Small intestine (tissue), 7 donors: Measurements from ENCODE around the gene AOPEP. TPM values are rescaled to one million over a fixed set of nuclear protein-coding genes. Genes with fewer than 3 reads are reported as not detected.
"Not testable (repeated sequence)": the region's sequence is repeated elsewhere in the genome, so short reads cannot be mapped to it uniquely, and the experiment has no call there.

Experiments used
- DNase-seq, 2 donors: peaks; one replicate each; pipeline versions ENCODE4 v3.0.0 to v3.0.0-alpha.2; 2013
- FAIRE-seq: peaks from 2 replicates; lab custom pipeline; 2012; peaks lifted over from hg19 to GRCh38; lab: Jason Lieb, UNC
- H3K27ac ChIP-seq, 3 donors: one replicate each; pipeline ENCODE4 v1.5.1; 2013; ENCODE audit warnings: low read length in 2 of 3, mild to moderate bottlenecking in 2 of 3, control low read depth in 1 of 3, inconsistent platforms in 1 of 3, low read depth in 1 of 3, moderate library complexity in 1 of 3
- H3K27me3 ChIP-seq, 3 donors: one replicate each; pipeline ENCODE4 v1.6.1; 2013; ENCODE audit warnings: low read length in 3 of 3, inconsistent platforms in 1 of 3; ENCODE audit not compliant: control insufficient read depth in 3 of 3, insufficient read depth in 3 of 3
- H3K36me3 ChIP-seq, 3 donors: one replicate each; pipeline ENCODE4 v1.6.1; 2013; ENCODE audit warnings: low read length in 3 of 3, inconsistent platforms in 1 of 3, low read depth in 1 of 3, mild to moderate bottlenecking in 1 of 3, moderate library complexity in 1 of 3; ENCODE audit not compliant: control insufficient read depth in 3 of 3, insufficient read depth in 2 of 3
- H3K4me1 ChIP-seq, 3 donors: one replicate each; pipeline ENCODE4 v1.6.1; 2013; ENCODE audit warnings: low read length in 2 of 3, inconsistent platforms in 1 of 3, low read depth in 1 of 3, mild to moderate bottlenecking in 1 of 3, moderate library complexity in 1 of 3; ENCODE audit not compliant: control insufficient read depth in 3 of 3, insufficient read depth in 2 of 3
- H3K4me3 ChIP-seq, 3 donors: one replicate each; pipeline ENCODE4 v1.5.1; 2013; ENCODE audit warnings: low read length in 3 of 3, control low read depth in 1 of 3, inconsistent platforms in 1 of 3, low read depth in 1 of 3, mild to moderate bottlenecking in 1 of 3, moderate library complexity in 1 of 3
- H3K9me3 ChIP-seq, 2 donors: one replicate each; pipeline ENCODE4 v1.6.1; 2013; ENCODE audit warnings: low read depth in 1 of 2, low read length in 1 of 2; ENCODE audit not compliant: control insufficient read depth in 2 of 2, insufficient read depth in 1 of 2
- WGBS, 3 donors: extraction: QIAGEN DNeasy Blood & Tissue Kit; methylation state at CpG; one replicate each; pipeline ENCODE4 v1.1.7; 2013; 5-methylcytosine and 5-hydroxymethylcytosine counted together
- polyA plus RNA-seq, 4 donors: library from polyadenylated mRNA; stranded (reverse) in 3 of 4; unstranded in 1 of 4; fragments of 200-250 nt in 3 of 4; fragments of 120-200 nt in 1 of 4; gene quantifications; one replicate each; pipeline versions ENCODE4 v1.2.1 to v1.2.3, GENCODE V29; 2013
- donor health status: healthy with polysubstance abuse.
- donor health status: control.
- donor health status: control.
- donor health status: Bipolar disorder and iron deficiency.
- donor health status: healthy.

AOPEP gene
- polyA plus RNA-seq, 4 donors: 26.3 to 34.7 (median 28.4) TPM

DNA sequence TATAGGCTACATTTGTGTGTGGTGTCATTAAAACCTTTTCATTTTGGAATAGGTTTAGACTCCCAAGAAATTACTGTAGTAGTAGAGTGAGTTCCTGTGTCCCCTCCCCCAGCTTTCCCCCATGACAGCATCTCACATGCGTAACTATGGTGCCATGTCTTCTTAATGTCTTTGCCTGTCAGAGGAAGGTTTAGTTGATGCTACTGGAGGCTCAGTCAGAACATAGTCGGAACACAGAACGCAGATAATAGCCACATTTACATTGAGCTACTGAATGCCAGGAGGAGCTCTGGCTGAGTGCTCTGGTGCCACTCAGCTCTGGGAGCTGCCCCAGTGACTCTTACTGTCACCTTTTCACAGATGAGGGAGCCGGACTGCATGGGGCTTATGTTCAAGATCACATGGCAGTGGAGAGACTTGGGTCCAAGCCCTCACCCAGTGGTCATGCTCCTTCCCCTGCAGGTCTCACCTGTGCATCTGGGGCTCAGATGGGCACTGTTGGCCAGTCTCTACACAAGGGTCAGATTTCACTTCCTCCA, 223.6 kb downstream of the AOPEP start:
- no peak overlapping the region for H3K4me3 ChIP-seq
- FAIRE-seq (no peak), DNase-seq (no peak)
- H3K27ac ChIP-seq: no peak overlapping the region
- peaks cover 0 to 2% (median 0%) of the 10 kb centered on the region in 3 donors for H3K36me3 ChIP-seq
- WGBS, 3 donors: 91 to 97% (median 96%) methylated on average over 4 of the region's 4 CpGs
- no peaks in the 10 kb centered on the region for H3K9me3 ChIP-seq
- H3K27me3 ChIP-seq: no peaks in the 10 kb centered on the region
- H3K4me1 ChIP-seq: peaks cover 0 to 18% (median 17%) of the 10 kb centered on the region in 3 donors

DNA sequence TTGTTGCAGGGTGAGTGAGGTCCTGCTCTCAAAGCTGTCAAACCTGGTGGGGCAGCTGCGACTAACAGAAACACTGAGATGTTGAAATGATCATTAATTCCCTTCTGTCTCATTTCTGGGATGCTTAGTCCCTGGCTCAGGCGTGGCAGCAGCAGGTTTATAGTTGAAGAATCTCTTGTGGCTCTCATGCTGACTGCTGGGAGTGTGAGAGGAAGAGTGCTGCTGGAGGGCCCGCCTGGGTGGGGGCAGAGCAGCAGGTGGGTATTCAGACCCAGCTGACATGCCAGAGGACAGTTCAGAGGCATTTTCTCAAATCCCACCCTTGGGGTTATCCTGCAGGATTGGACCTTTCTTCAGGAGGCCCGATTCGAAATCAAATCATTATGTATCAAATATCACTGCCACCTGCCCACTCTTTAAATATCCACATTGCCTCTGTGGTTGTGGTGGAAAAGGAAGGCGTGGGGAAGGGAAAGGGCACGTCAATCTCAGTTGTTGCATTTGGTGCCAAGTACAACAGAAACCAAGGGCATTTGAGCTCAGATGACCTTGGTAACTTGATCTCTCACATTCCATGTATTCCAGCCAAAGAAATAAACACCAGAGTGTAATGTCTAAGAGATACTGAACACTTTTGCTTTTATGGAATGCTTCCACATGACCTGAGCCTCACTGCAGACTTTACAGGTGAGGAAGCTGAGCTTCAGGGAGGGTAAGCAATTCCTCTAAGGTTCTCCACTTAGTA, 224.3 kb downstream of the AOPEP start:
- no peak for FAIRE-seq
- Histone ChIP-seq H3K4me1 (peaks cover 0 to 16% (median 13%) of the 10 kb centered on the region in 3 donors), H3K27me3 (no peaks in the 10 kb centered on the region), H3K36me3 (no peaks in the 10 kb centered on the region), H3K27ac (peak overlapping the region in 1 of 3 donors; percentile 12), H3K4me3 (no peak overlapping the region), H3K9me3 (no peaks in the 10 kb centered on the region)
- WGBS, 3 donors: 50 to 68% (median 56%) methylated on average over 7 of the region's 7 CpGs
- DNase-seq: peak; percentile 16 to 39

DNA sequence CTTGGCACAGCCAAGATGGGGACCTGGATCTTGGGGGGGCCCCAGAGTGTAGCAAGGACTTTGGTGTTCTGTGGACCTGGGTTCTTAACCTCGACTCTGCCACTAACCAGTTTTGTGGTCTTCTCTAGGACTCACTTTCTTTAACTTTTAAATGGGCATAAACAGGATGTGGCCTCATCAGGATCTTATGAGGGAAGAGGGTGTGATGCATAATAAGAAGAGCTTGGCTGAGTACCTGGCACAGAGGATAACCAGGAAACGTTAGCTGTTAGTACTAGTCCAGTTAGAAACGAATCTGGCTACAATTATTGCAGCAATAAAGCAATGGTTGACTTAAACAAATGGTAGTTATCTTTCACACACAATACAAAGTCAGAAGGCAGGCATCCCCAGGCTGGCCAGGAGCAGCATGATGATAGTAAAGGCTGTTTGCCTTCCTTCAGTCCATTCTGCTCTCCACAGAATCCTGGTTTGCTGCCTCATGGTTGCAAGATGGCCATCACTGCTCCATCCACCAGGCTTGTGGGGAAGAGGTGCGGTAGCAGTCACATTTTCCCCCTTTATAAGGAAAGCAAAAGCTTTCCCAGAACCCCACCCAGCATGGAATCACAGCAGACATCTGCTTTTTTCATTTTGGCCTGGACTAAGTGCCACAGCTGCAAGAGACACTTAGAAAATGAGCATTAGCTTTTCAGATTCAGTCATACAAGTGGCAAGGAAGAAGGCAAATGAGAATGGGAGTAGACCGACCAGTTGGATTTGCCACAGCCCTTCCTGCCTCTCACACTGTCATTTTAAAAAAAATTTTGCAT, 225.0 kb downstream of the AOPEP start:
- Histone ChIP-seq H3K27me3 (no peaks in the 10 kb centered on the region), H3K4me1 (peaks cover 0 to 16% (median 13%) of the 10 kb centered on the region in 3 donors), H3K36me3 (peaks cover 0 to 1% (median 0%) of the 10 kb centered on the region in 3 donors), H3K4me3 (no peak overlapping the region), H3K27ac (peak overlapping the region in 1 of 3 donors; percentile 12), H3K9me3 (no peaks in the 10 kb centered on the region)
- DNase-seq: peak; percentile 19 to 37
- WGBS, 3 donors: 48 to 53% (median 49%) methylated on average over 5 of the region's 5 CpGs
- FAIRE-seq: no peak

DNA sequence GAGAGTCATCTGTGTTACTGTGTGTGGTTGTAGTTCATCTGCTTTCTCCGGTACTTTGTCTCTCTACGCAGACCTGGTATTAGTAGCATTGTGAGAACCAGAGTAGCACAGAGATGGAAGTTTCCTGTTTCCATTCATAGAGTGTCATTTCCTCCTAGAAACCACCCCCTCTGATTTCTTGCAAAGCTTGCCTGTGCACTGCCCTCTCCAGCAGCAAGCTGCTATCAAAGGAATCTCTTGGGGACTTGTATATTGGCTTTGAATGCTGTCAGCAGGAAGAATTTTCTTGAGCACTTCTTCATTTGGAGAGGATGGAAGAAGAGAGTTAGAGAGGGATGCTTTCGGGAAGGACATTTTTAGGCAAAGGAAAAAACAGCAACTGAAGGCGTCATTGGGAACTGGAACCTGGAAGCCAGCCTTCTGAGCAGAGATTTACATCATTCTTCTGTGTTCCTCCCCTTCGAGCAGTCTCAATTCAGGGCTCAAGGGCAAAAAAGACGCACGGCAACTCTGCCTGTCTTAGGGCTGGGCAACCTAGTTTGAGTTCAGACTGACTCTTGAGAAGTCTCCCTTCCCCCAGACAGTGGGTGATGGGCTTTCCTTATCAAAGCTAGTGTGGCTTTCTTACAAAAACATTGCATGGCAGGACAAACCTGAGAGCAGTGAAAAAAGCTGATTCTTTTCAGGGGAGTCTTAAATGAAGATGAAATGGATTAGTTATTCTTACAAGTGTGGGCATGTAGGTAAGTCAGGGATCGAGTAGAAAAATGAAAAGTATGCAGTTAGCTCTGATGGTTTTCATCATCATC, 226.3 kb downstream of the AOPEP start:
- Histone ChIP-seq H3K27me3 (no peaks in the 10 kb centered on the region), H3K36me3 (peaks cover 0 to 3% (median 1%) of the 10 kb centered on the region in 3 donors), H3K4me1 (peaks cover 0 to 16% (median 13%) of the 10 kb centered on the region in 3 donors), H3K4me3 (no peak overlapping the region), H3K27ac (peak overlapping the region in 2 of 3 donors; percentile 21 to 84), H3K9me3 (no peaks in the 10 kb centered on the region)
- DNase-seq: no peak
- FAIRE-seq: no peak
- 63 to 88% (median 77%) methylated on average over 8 of the region's 8 CpGs for WGBS, 3 donors

DNA sequence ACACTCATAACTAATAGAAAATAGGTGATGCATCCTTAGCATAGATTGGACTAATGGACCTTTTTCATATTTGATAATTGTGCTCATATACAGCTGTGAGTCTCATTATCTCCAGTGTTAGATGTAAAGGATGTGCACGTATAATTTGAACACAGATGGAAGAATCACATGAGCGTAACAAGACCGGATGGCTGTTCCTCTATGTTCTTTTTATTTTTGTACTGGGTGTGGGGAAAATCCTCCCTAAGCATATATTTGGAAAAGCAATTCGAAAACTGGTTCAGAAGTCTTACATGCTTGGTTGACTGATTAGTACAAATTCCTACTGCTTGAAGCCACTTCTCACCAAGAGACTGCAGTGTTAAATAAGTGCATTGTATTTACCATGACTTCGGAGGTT, 230.2 kb downstream of the AOPEP start:
- H3K27ac ChIP-seq: no peak overlapping the region
- no peak overlapping the region for H3K4me3 ChIP-seq
- no peaks in the 10 kb centered on the region for H3K9me3 ChIP-seq
- FAIRE-seq: no peak
- H3K36me3 ChIP-seq: peaks cover 0 to 3% (median 1%) of the 10 kb centered on the region in 3 donors
- H3K27me3 ChIP-seq: no peaks in the 10 kb centered on the region
- H3K4me1 ChIP-seq: peaks cover 0 to 9% (median 3%) of the 10 kb centered on the region in 3 donors
- whole genome bisulfite sequencing, 3 donors: 95 to 97% (median 97%) methylated on average over 5 of the region's 5 CpGs
- no peak for DNase-seq

DNA sequence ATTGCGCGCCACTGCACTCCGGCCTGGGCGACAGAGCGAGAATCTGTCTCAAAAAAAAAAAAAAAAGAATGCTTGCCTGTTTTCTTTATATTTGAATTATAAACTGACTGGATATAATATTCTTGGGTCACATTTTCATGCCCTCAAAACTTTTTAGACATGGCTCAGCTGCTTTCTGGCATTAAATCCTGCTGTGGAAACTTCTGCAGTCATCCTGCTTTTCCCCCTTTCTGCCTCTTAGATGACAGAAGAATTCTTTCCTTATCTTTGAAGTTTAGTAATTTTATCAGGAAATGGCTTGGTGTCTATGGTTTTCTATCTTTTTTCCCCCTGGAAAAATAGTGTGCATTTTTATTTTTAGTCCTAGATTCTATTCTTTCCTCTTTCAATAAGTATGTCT, 234.5 kb downstream of the AOPEP start:
- Histone ChIP-seq H3K27me3 (no peaks in the 10 kb centered on the region), H3K9me3 (no peaks in the 10 kb centered on the region), H3K4me1 (no peaks in the 10 kb centered on the region), H3K27ac (no peak overlapping the region), H3K36me3 (peaks cover 0 to 6% (median 1%) of the 10 kb centered on the region in 3 donors), H3K4me3 (no peak overlapping the region)
- WGBS, 3 donors: 90 to 100% (median 98%) methylated on average over 5 of the region's 5 CpGs
- DNase-seq: no peak
- no peak for FAIRE-seq

DNA sequence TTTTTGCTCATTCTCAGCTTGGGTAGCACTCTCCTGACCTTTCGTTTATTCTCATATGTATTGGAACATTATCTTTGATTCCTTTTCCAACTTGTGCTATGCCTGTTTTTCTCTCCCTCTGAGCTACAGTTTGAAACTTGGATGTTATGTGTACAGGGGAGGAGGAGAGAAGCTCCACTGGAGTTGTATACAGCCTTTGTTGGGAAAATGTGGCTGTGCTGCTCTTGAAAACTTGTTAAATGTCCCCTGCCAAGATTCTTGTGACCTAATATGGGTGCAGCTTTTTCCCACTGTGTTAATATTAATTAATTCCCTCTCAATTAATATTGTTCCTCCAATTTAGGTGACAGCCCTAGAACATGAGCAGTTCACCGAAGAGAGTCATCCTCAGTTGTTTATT, 235.4 kb downstream of the AOPEP start:
- Histone ChIP-seq H3K36me3 (peaks cover 0 to 6% (median 0%) of the 10 kb centered on the region in 3 donors), H3K27ac (no peak overlapping the region), H3K9me3 (no peaks in the 10 kb centered on the region), H3K4me1 (no peaks in the 10 kb centered on the region), H3K4me3 (no peak overlapping the region), H3K27me3 (no peaks in the 10 kb centered on the region)
- FAIRE-seq (no peak), DNase-seq (no peak)
- WGBS, 3 donors: 81 to 95% (median 90%) methylated on average over 2 of the region's 2 CpGs

DNA sequence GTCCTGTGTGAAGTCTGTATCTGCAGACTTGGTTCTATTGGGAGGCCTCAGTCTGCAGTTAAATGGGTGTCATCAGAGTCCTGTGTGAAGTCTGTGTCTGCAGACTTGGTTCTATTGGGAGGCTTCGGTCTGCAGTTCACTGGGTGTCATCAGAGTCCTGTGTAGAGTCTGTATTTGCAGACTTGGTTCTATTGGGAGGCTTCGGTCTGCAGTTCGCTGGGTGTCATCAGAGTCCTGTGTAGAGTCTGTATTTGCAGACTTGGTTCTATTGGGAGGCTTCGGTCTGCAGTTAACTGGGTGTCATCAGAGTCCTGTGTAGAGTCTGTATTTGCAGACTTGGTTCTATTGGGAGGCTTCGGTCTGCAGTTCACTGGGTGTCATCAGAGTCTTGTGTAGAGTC, 239.1 kb downstream of the AOPEP start:
- FAIRE-seq, DNase-seq, H3K27ac ChIP-seq, H3K4me1 ChIP-seq, H3K36me3 ChIP-seq, H3K27me3 ChIP-seq, H3K9me3 ChIP-seq, H3K4me3 ChIP-seq: not testable (repeated sequence)
- WGBS, 3 donors: 96 to 98% (median 98%) methylated on average over 5 of the region's 5 CpGs
